Body of pancreas (tissue), 4 donors: ENCODE results near the gene FXR2.

Experiments used
- CTCF ChIP-seq, 7 experiments: fragments of 450-650 bp in 4 of 7; fragments of 200-600 bp in 3 of 7; sonication (generic) in 3 of 7; IDR thresholded peaks; one replicate each; pipeline ENCODE4 v1.5.1; 2016 to 2019; ENCODE audit warnings: antibody characterized with exemption in 7 of 7
- POLR2A ChIP-seq, 3 donors: fragments of 450-650 bp; IDR thresholded peaks; one replicate each; pipeline ENCODE4 v1.6.1; 2016; ENCODE audit warnings: antibody characterized with exemption in 3 of 3, mild to moderate bottlenecking in 2 of 3

DNA sequence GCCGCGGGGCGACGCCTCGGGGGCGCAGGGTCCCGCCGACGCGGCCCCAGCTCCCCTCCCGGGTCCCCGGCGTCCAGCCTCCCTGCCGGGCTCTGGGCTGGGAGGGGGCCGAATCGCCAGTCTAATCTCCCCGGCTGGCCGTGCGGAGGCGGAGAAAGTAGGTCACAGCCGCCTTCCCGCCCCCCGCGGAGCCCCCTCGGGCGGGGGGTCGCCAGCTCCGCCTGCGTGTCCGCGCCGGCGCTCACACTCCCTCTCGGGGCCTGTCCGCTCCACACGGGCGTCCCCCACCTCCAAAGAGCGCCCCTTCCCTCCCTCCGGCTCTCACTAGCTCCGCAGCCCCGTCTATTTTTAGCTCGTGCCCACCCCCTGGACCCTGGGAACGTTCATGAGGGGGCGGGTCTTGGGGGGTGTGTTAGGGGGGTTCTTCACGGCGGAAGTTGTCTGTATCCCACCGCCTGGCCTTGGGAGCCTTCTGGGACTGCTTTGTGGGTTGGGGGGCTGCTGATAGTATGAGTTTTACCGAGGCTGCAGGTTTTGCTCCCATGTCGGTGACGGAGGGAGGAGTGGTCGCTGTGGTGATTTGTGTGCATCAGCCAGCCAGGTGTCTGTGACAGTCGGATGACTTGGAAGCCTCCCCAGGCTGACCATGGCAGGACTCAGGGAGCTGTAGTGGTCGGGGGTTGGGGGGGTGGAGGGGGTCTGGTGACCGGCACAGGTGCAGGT is 37.1 kb upstream of the FXR2 start:
- TF ChIP-seq CTCF (IDR thresholded peaks at IDR 0.05) (no peak), POLR2A (IDR thresholded peaks at IDR 0.05) (no peak)
